H9 (cell line): ENCODE data around the gene MAP3K9. TPM values are rescaled to one million over a fixed set of nuclear protein-coding genes. Genes with fewer than 3 reads are reported as not detected.

Source experiments
- DNase-seq: peaks from one replicate; pipeline ENCODE4 v3.0.0-alpha.2; 2017
- H2AFZ ChIP-seq: one replicate; pipeline ENCODE4 v1.6.1; 2013; ENCODE audit warnings: mild to moderate bottlenecking, low read length, control low read depth, moderate library complexity
- H2AK5ac ChIP-seq: 2 replicates; pipeline ENCODE4 v1.6.1; 2013; ENCODE audit warnings: low read length, control low read depth, mixed read lengths; ENCODE audit not compliant: insufficient read length
- H2BK120ac ChIP-seq: one replicate; pipeline ENCODE4 v1.6.1; 2013; ENCODE audit warnings: low read depth, mild to moderate bottlenecking, low read length, control low read depth, inconsistent platforms; ENCODE audit not compliant: poor library complexity, severe bottlenecking
- H2BK12ac ChIP-seq: 2 replicates; pipeline ENCODE4 v1.6.1; 2013; ENCODE audit warnings: low read length, control low read depth, mixed read lengths, low read depth; ENCODE audit not compliant: insufficient read length
- H2BK15ac ChIP-seq: 2 replicates; pipeline ENCODE4 v1.6.1; 2013; ENCODE audit warnings: low read depth, low read length, control low read depth
- H2BK20ac ChIP-seq: one replicate; pipeline ENCODE4 v1.6.1; 2013; ENCODE audit warnings: low read depth, mild to moderate bottlenecking, low read length, control low read depth, inconsistent platforms; ENCODE audit not compliant: poor library complexity, severe bottlenecking
- H2BK5ac ChIP-seq: 2 replicates; pipeline ENCODE4 v1.6.1; 2013; ENCODE audit warnings: low read length, control low read depth, mixed read lengths; ENCODE audit not compliant: insufficient read length
- H3K14ac ChIP-seq: 2 replicates; pipeline ENCODE4 v1.6.1; 2013; ENCODE audit warnings: low read length, control low read depth; ENCODE audit not compliant: insufficient read depth
- H3K18ac ChIP-seq: 2 replicates; pipeline ENCODE4 v1.6.1; 2013; ENCODE audit warnings: low read depth, mild to moderate bottlenecking, mixed read lengths, low read length, control low read depth; ENCODE audit not compliant: insufficient read length
- H3K23ac ChIP-seq: 2 replicates; pipeline ENCODE4 v1.6.1; 2013; ENCODE audit warnings: low read length, control low read depth, mixed read lengths, low read depth; ENCODE audit not compliant: insufficient read length
- H3K23me2 ChIP-seq: 2 replicates; pipeline ENCODE4 v1.6.1; 2013; ENCODE audit warnings: low read depth, mild to moderate bottlenecking, mixed read lengths, low read length, control low read depth; ENCODE audit not compliant: insufficient read length, poor library complexity, severe bottlenecking
- H3K27ac ChIP-seq: 2 replicates; pipeline ENCODE4 v1.5.1; 2013; ENCODE audit warnings: low read length, control low read depth, mixed read lengths, low read depth; ENCODE audit not compliant: insufficient read length
- H3K27me3 ChIP-seq: 2 replicates; pipeline ENCODE4 v1.6.1; 2013; ENCODE audit warnings: low read length, control low read depth, inconsistent platforms; ENCODE audit not compliant: insufficient read depth
- H3K4ac ChIP-seq: 2 replicates; pipeline ENCODE4 v1.6.1; 2013; ENCODE audit warnings: low read depth, mild to moderate bottlenecking, control low read depth, inconsistent platforms, low read length, moderate library complexity
- H3K4me1 ChIP-seq: 2 replicates; pipeline ENCODE4 v1.6.1; 2013; ENCODE audit warnings: low read length, control low read depth, inconsistent platforms; ENCODE audit not compliant: insufficient read depth
- H3K4me2 ChIP-seq: 2 replicates; pipeline ENCODE4 v1.6.1; 2013; ENCODE audit warnings: low read length, control low read depth, mixed read lengths; ENCODE audit not compliant: insufficient read length, insufficient read depth
- H3K56ac ChIP-seq: 2 replicates; pipeline ENCODE4 v1.6.1; 2013; ENCODE audit warnings: low read depth, mild to moderate bottlenecking, mixed read lengths, low read length, control low read depth; ENCODE audit not compliant: insufficient read length
- H3K79me1 ChIP-seq: 2 replicates; pipeline ENCODE4 v1.6.1; 2013; ENCODE audit warnings: low read depth, mild to moderate bottlenecking, moderate library complexity, low read length, control low read depth, inconsistent platforms; ENCODE audit not compliant: insufficient read depth, poor library complexity, severe bottlenecking
- H3K79me2 ChIP-seq: 2 replicates; pipeline ENCODE4 v1.6.1; 2013; ENCODE audit warnings: low read length, control low read depth, inconsistent platforms; ENCODE audit not compliant: insufficient read depth
- H3K9ac ChIP-seq: 2 replicates; pipeline ENCODE4 v1.6.1; 2013; ENCODE audit warnings: low read length, control low read depth, mixed read lengths; ENCODE audit not compliant: insufficient read length; ENCODE audit errors: extremely low read depth
- H3K9me3 ChIP-seq: one replicate; pipeline ENCODE4 v1.6.1; 2013; ENCODE audit warnings: low read depth, low read length, inconsistent platforms; ENCODE audit not compliant: control insufficient read depth
- H3T11ph ChIP-seq: one replicate; pipeline ENCODE4 v1.6.1; 2013; ENCODE audit warnings: mild to moderate bottlenecking, low read length, control low read depth, inconsistent platforms
- H4K20me1 ChIP-seq: one replicate; pipeline ENCODE4 v1.6.1; 2013; ENCODE audit not compliant: control insufficient read depth, insufficient read length, insufficient read depth
- H4K5ac ChIP-seq: 2 replicates; pipeline ENCODE4 v1.6.1; 2013; ENCODE audit warnings: low read depth, mild to moderate bottlenecking, mixed read lengths, low read length, control low read depth; ENCODE audit not compliant: insufficient read length
- H4K8ac ChIP-seq: replicated peaks from 2 replicates; pipeline ENCODE4 v1.6.1; 2013; ENCODE audit warnings: low read length, control low read depth, mixed read lengths, low read depth; ENCODE audit not compliant: insufficient read length
- H4K91ac ChIP-seq: 2 replicates; pipeline ENCODE4 v1.6.1; 2013; ENCODE audit warnings: low read depth, mild to moderate bottlenecking, moderate library complexity, mixed read lengths, low read length, control low read depth; ENCODE audit not compliant: insufficient read length
- H3K27ac Mint-ChIP-seq, 3 experiments: 2 replicates in 2 of 3; 3 replicates in 1 of 3; pipeline ENCODE4 v1.8.0; 2020 to 2021; ENCODE audit warnings: mixed read lengths in 3 of 3, mild to moderate bottlenecking in 1 of 3, moderate library complexity in 1 of 3
- H3K27me3 Mint-ChIP-seq: 2 replicates; pipeline ENCODE4 v1.8.0; 2021; ENCODE audit warnings: low read depth, mild to moderate bottlenecking, moderate library complexity, mixed read lengths
- H3K36me3 Mint-ChIP-seq, 3 experiments: 2 replicates in 2 of 3; 3 replicates in 1 of 3; pipeline ENCODE4 v1.8.0; 2020 to 2021; ENCODE audit warnings: low read depth in 3 of 3, mixed read lengths in 3 of 3; ENCODE audit not compliant: insufficient read depth in 1 of 3
- H3K4me1 Mint-ChIP-seq, 2 experiments: 2 replicates each; pipeline ENCODE4 v1.8.0; 2020; ENCODE audit warnings: mixed read lengths in 2 of 2
- H3K4me3 Mint-ChIP-seq, 2 experiments: 2 replicates in 1 of 2; 3 replicates in 1 of 2; pipeline ENCODE4 v1.8.0; 2020 to 2021; ENCODE audit warnings: mild to moderate bottlenecking in 2 of 2, mixed read lengths in 2 of 2, moderate library complexity in 1 of 2
- H3K9me3 Mint-ChIP-seq, 2 experiments: 2 replicates in 1 of 2; 3 replicates in 1 of 2; pipeline ENCODE4 v1.8.0; 2020; ENCODE audit warnings: mild to moderate bottlenecking in 2 of 2, mixed read lengths in 2 of 2, moderate library complexity in 1 of 2
- CTCF ChIP-seq: fragments of 200-600 bp; sonication (generic); conservative IDR thresholded peaks from 3 replicates; pipeline ENCODE4 v1.8.0; 2021; ENCODE audit warnings: antibody characterized with exemption, mild to moderate bottlenecking
- WGBS: extraction: QIAGEN DNeasy Blood & Tissue Kit; methylation state at CpG from one replicate; pipeline ENCODE4 v1.1.7; 2013; ENCODE audit warnings: missing lambda C conversion rate, low lambda C conversion rate, mixed read lengths; ENCODE audit not compliant: insufficient read length; ENCODE audit errors: extremely low coverage; 5-methylcytosine and 5-hydroxymethylcytosine counted together
- total RNA-seq: library from RNA; stranded (reverse); gene quantifications from 2 replicates; pipeline ENCODE4 v1.2.1, GENCODE V29; 2021

MAP3K9 gene
- total RNA-seq, 1 experiment from 2014 or later: 20.0 TPM

- Histone ChIP-seq H3K4me2 (no peak overlapping the region), H3K14ac (no peak overlapping the region), H2BK120ac (no peak overlapping the region), H3K4me1 (no peaks in the 10 kb centered on the region), H3K27me3 (no peaks in the 10 kb centered on the region), H2AK5ac (no peak overlapping the region), H4K5ac (no peak overlapping the region), H3K79me1 (no peaks in the 10 kb centered on the region), H4K20me1 (no peaks in the 10 kb centered on the region), H2BK12ac (no peak overlapping the region), H2AFZ (no peak overlapping the region), H2BK5ac (no peak overlapping the region), H4K8ac (no peak overlapping the region), H3K23ac (no peak overlapping the region), H2BK20ac (no peak overlapping the region), H3K23me2 (no peaks in the 10 kb centered on the region), H3K27ac (no peak overlapping the region), H3K4ac (no peak overlapping the region), H3K56ac (no peak overlapping the region), H3K9me3 (no peaks in the 10 kb centered on the region), H3K9ac (no peak overlapping the region), H4K91ac (no peak overlapping the region), H2BK15ac (no peak overlapping the region), H3T11ph (no peak overlapping the region), H3K79me2 (peaks cover 1% of the 10 kb centered on the region; the same call in 1 of the 2 replicates), H3K18ac (no peak overlapping the region)
- no peak overlapping the region for H3K4me3 Mint-ChIP-seq
- H3K36me3 Mint-ChIP-seq: peaks cover 4 to 46% (median 36%) of the 10 kb centered on the region in 3 experiments; a peak in 6 of 7 replicates
- no peak for DNase-seq
- no peak overlapping the region for H3K27ac Mint-ChIP-seq
- H3K27me3 Mint-ChIP-seq: no peaks in the 10 kb centered on the region
- WGBS: no CpG with 5 or more reads among the region's 7 CpGs
- H3K4me1 Mint-ChIP-seq: no peaks in the 10 kb centered on the region
- no peak for TF ChIP-seq CTCF
- no peaks in the 10 kb centered on the region for H3K9me3 Mint-ChIP-seq
These were observed 17.3 kb downstream of the MAP3K9 start for GRCh38 chr14:70791971-70792370.
